NCI-H345 treated with DMSO at 0.1 percent for 48 hours (cell line): ENCODE measurements around the gene GZF1.

ENCODE experiments used
- DNase-seq: peaks from one replicate; lab custom pipeline; 2025; ENCODE audit not compliant: unreplicated experiment; lab: John Stamatoyannopoulos, UW

The GZF1 gene

GRCh38 chr20:23368316-23369071 is 6.5 kb downstream of the GZF1 start:
- no peak for DNase-seq

- no peak for DNase-seq
These were observed 7.3 kb downstream of the GZF1 start for GRCh38 chr20:23369072-23369823.

GRCh38 chr20:23370274-23370673 is 8.3 kb downstream of the GZF1 start:
- DNase-seq = no peak

- no peak for DNase-seq
These were observed 8.9 kb downstream of the GZF1 start for GRCh38 chr20:23370873-23371272.

GRCh38 chr20:23371496-23371895 is 9.5 kb downstream of the GZF1 start:
- DNase-seq = no peak

GRCh38 chr20:23374441-23374840 is 12.5 kb downstream of the GZF1 start:
- DNase-seq = no peak

- DNase-seq = no peak
These were observed 13.8 kb downstream of the GZF1 start for GRCh38 chr20:23375827-23376226.

- DNase-seq = no peak
These were observed 17.8 kb downstream of the GZF1 start for GRCh38 chr20:23379772-23380171.

GRCh38 chr20:23381876-23382275 is 19.9 kb downstream of the GZF1 start:
- DNase-seq = no peak

GRCh38 chr20:23386304-23387117 is 24.5 kb downstream of the GZF1 start:
- DNase-seq = no peak

- no peak for DNase-seq
These were observed 25.1 kb downstream of the GZF1 start for GRCh38 chr20:23387118-23387443.

- DNase-seq = no peak
These were observed 28.3 kb downstream of the GZF1 start for GRCh38 chr20:23390091-23390774.

- DNase-seq = peak; percentile 8
These were observed 29.8 kb downstream of the GZF1 start for GRCh38 chr20:23391707-23392310.

- DNase-seq = no peak
These were observed 32.2 kb downstream of the GZF1 start for GRCh38 chr20:23393996-23394775.

- DNase-seq = no peak
These were observed 35.1 kb downstream of the GZF1 start for GRCh38 chr20:23396950-23397627.

GRCh38 chr20:23397961-23398360 is 36.0 kb downstream of the GZF1 start:
- DNase-seq = no peak

- DNase-seq = no peak
These were observed 37.7 kb downstream of the GZF1 start for GRCh38 chr20:23399568-23400241.

- no peak for DNase-seq
These were observed 39.1 kb downstream of the GZF1 start for GRCh38 chr20:23401051-23401450.

GRCh38 chr20:23403751-23404150 is 41.8 kb downstream of the GZF1 start:
- no peak for DNase-seq
